Caco-2 (cell line): ENCODE results near the gene VKORC1. TPM values are rescaled to one million over a fixed set of nuclear protein-coding genes. Genes with fewer than 3 reads are reported as not detected.

Experiments used
- BruUV-seq: library from RNA; stranded (reverse); fragments of 400-500 nt; replicated peaks from 2 replicates; lab custom pipeline; 2021; lab: Mats Ljungman, UMichigan
- CTCF ChIA-PET: fragments of 300-600 bp; sonication (Branson Sonifier 250); formaldehyde crosslinking; loops from one replicate; lab custom pipeline; 2022; ENCODE audit warnings: antibody characterized with exemption; lab: Charles Lee
- POLR2A ChIA-PET: fragments of 300-600 bp; sonication (Branson Sonifier 250); formaldehyde crosslinking; loops from one replicate; lab custom pipeline; 2022; ENCODE audit warnings: antibody characterized with exemption; lab: Charles Lee
- DNase-seq, 2 experiments: peaks; one replicate each; pipeline versions ENCODE4 v3.0.0 to v3.0.0-alpha.2; 2020 to 2022
- H3K27me3 ChIP-seq: replicated peaks from 2 replicates; pipeline ENCODE4 v1.6.0; 2011; ENCODE audit warnings: low read length; ENCODE audit not compliant: control insufficient read depth, insufficient read depth
- H3K36me3 ChIP-seq: 2 replicates; pipeline ENCODE4 v1.5.1; 2011; ENCODE audit warnings: low read length; ENCODE audit not compliant: control insufficient read depth, insufficient read depth
- H3K4me1 ChIP-seq: fragments of 250-450 bp; sonication (Bioruptor Pico); 2 replicates; pipeline ENCODE4 v1.5.1; 2020; ENCODE audit warnings: mild to moderate bottlenecking
- H3K4me3 ChIP-seq: 2 replicates; pipeline ENCODE4 v1.5.1; 2011; ENCODE audit warnings: low read depth, mild to moderate bottlenecking, control low read depth, low read length
- H3K9me3 ChIP-seq: fragments of 250-450 bp; sonication (Bioruptor Pico); 2 replicates; pipeline ENCODE4 v1.5.1; 2020; ENCODE audit warnings: mild to moderate bottlenecking, moderate library complexity
- H3K27ac Mint-ChIP-seq: one replicate; pipeline ENCODE4 v1.8.0; 2022; ENCODE audit warnings: mixed read lengths; ENCODE audit not compliant: unreplicated experiment
- H3K27me3 Mint-ChIP-seq: one replicate; pipeline ENCODE4 v1.8.0; 2022; ENCODE audit warnings: mixed read lengths; ENCODE audit not compliant: insufficient read depth, unreplicated experiment
- H3K36me3 Mint-ChIP-seq: one replicate; pipeline ENCODE4 v1.8.0; 2022; ENCODE audit warnings: mild to moderate bottlenecking, mixed read lengths; ENCODE audit not compliant: insufficient read depth, unreplicated experiment
- H3K4me1 Mint-ChIP-seq: one replicate; pipeline ENCODE4 v1.8.0; 2022; ENCODE audit warnings: low read depth, mixed read lengths; ENCODE audit not compliant: unreplicated experiment
- H3K4me3 Mint-ChIP-seq: one replicate; pipeline ENCODE4 v1.8.0; 2022; ENCODE audit warnings: mild to moderate bottlenecking, moderate library complexity, mixed read lengths; ENCODE audit not compliant: unreplicated experiment
- H3K9me3 Mint-ChIP-seq: one replicate; pipeline ENCODE4 v1.8.0; 2022; ENCODE audit warnings: mixed read lengths; ENCODE audit not compliant: unreplicated experiment
- intact Hi-C: fragments of 100-400 bp; cut with micrococcal nuclease; formaldehyde crosslinking; loops from one replicate; pipeline ENCODE4 v1.10.0; 2022; ENCODE audit not compliant: unreplicated experiment
- total RNA-seq: library from RNA; stranded (reverse); gene quantifications from 2 replicates; pipeline ENCODE4 v1.2.3, GENCODE V29; 2022
- TF ChIP-seq, protein P1 (sequence below), 2 experiments: fragments of 200-600 bp in 1 of 2; IDR thresholded peaks; 1 replicate in 1 of 2; 2 replicates in 1 of 2; pipeline versions ENCODE4 v1.5.1 to v1.8.0; 2011 to 2022; ENCODE audit warnings: antibody characterized with exemption in 1 of 2, control low read depth in 1 of 2, inconsistent platforms in 1 of 2, low read depth in 1 of 2, low read length in 1 of 2, mild to moderate bottlenecking in 1 of 2, moderate library complexity in 1 of 2; ENCODE audit not compliant: insufficient read depth in 1 of 2, severe bottlenecking in 1 of 2, unreplicated experiment in 1 of 2

The VKORC1 gene
- total RNA-seq, 1 experiment from 2014 or later: 61.3 TPM

DNA sequence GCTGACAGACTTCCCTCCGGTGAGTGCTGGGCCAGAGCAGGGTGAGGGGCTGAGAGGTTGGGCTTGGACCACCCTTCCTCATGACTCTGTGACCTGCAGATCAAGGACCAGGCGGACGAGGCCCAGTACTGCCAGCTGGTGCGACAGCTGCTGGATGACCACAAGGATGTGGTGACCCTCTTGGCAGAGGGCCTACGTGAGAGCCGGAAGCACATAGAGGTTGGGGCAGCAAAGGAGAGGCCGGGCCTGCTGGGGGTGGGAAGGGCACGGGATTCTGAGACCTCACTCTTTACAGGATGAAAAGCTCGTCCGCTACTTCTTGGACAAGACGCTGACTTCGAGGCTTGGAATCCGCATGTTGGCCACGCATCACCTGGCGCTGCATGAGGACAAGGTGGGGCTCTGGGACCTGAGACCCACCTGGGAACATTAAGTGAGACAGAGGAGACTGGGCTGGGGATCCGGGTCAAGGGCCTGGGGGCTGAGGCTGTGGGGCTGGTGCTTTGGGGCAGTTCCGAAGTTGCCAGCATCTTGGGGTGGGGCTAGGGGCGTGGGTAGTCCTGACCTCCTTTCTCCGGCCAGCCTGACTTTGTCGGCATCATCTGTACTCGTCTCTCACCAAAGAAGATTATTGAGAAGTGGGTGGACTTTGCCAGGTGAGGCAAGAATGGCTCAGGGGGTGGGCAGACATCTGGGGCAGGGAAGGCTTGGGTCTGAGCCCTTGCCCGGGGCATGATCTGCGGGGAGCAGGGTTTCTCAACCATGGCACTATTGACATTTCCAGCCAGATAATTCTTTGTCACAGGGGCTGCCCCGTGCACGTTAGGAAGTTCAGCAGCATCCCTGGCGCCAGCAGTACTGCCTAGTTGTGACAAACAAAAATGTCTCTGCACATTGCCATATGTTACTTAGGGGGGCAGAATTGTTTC, 15.8 kb upstream of the VKORC1 start:
- Histone ChIP-seq H3K4me3 (no peak overlapping the region), H3K9me3 (no peaks in the 10 kb centered on the region), H3K27me3 (no peaks in the 10 kb centered on the region), H3K4me1 (peaks cover 16% of the 10 kb centered on the region), H3K36me3 (no peaks in the 10 kb centered on the region)
- POLR2A ChIA-PET: no interaction called here
- H3K36me3 Mint-ChIP-seq: peaks cover 13% of the 10 kb centered on the region
- TF ChIP-seq, protein P1, sequence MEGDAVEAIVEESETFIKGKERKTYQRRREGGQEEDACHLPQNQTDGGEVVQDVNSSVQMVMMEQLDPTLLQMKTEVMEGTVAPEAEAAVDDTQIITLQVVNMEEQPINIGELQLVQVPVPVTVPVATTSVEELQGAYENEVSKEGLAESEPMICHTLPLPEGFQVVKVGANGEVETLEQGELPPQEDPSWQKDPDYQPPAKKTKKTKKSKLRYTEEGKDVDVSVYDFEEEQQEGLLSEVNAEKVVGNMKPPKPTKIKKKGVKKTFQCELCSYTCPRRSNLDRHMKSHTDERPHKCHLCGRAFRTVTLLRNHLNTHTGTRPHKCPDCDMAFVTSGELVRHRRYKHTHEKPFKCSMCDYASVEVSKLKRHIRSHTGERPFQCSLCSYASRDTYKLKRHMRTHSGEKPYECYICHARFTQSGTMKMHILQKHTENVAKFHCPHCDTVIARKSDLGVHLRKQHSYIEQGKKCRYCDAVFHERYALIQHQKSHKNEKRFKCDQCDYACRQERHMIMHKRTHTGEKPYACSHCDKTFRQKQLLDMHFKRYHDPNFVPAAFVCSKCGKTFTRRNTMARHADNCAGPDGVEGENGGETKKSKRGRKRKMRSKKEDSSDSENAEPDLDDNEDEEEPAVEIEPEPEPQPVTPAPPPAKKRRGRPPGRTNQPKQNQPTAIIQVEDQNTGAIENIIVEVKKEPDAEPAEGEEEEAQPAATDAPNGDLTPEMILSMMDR (IDR thresholded peaks at IDR 0.05; ENCODE audit: insufficient read depth in 1 of 2, low read depth in 1 of 2, low read length in 1 of 2, severe bottlenecking in 1 of 2, unreplicated experiment in 1 of 2): no peak
- DNase-seq: no peak
- intact Hi-C loops: no loop called here
- H3K27ac Mint-ChIP-seq: peak overlapping the region; percentile 59
- H3K9me3 Mint-ChIP-seq: no peaks in the 10 kb centered on the region
- H3K27me3 Mint-ChIP-seq: no peaks in the 10 kb centered on the region
- CTCF ChIA-PET: interaction anchor here (0.6 kb wide), 1 partner anchor 36 kb away, joined by 3 read pairs; the partner anchor contains the start of genes ZNF646 and ZNF668
- peak overlapping the region; percentile 79 for H3K4me3 Mint-ChIP-seq
- BruUV-seq: no TSS peak
- peaks cover 12% of the 10 kb centered on the region for H3K4me1 Mint-ChIP-seq

- no peaks in the 10 kb centered on the region for H3K36me3 ChIP-seq
- no peaks in the 10 kb centered on the region for H3K9me3 ChIP-seq
- no TSS peak for BruUV-seq
- H3K27me3 ChIP-seq: no peaks in the 10 kb centered on the region
- peaks cover 12% of the 10 kb centered on the region for H3K4me1 Mint-ChIP-seq
- H3K4me3 Mint-ChIP-seq: peak overlapping the region; percentile 79
- ChIA-PET CTCF (interaction anchor here (0.6 kb wide), 1 partner anchor 36 kb away, joined by 3 read pairs; the partner anchor contains the start of genes ZNF646 and ZNF668), POLR2A (no interaction called here)
- DNase-seq: no peak
- H3K4me3 ChIP-seq: no peak overlapping the region
- peak overlapping the region; percentile 59 for H3K27ac Mint-ChIP-seq
- no peaks in the 10 kb centered on the region for H3K9me3 Mint-ChIP-seq
- intact Hi-C loops: loop anchor here (5.0 kb wide), 1 partner anchor 33 kb away; no protein-coding TSS in a partner anchor
- TF ChIP-seq, protein P1 (IDR thresholded peaks at IDR 0.05; ENCODE audit: insufficient read depth in 1 of 2, low read depth in 1 of 2, low read length in 1 of 2, severe bottlenecking in 1 of 2, unreplicated experiment in 1 of 2): no peak
- H3K27me3 Mint-ChIP-seq: no peaks in the 10 kb centered on the region
- peaks cover 15% of the 10 kb centered on the region for H3K4me1 ChIP-seq
- peaks cover 13% of the 10 kb centered on the region for H3K36me3 Mint-ChIP-seq
Observed at GRCh38 chr16:31109622-31110021, 15.0 kb upstream of the VKORC1 start.

DNA sequence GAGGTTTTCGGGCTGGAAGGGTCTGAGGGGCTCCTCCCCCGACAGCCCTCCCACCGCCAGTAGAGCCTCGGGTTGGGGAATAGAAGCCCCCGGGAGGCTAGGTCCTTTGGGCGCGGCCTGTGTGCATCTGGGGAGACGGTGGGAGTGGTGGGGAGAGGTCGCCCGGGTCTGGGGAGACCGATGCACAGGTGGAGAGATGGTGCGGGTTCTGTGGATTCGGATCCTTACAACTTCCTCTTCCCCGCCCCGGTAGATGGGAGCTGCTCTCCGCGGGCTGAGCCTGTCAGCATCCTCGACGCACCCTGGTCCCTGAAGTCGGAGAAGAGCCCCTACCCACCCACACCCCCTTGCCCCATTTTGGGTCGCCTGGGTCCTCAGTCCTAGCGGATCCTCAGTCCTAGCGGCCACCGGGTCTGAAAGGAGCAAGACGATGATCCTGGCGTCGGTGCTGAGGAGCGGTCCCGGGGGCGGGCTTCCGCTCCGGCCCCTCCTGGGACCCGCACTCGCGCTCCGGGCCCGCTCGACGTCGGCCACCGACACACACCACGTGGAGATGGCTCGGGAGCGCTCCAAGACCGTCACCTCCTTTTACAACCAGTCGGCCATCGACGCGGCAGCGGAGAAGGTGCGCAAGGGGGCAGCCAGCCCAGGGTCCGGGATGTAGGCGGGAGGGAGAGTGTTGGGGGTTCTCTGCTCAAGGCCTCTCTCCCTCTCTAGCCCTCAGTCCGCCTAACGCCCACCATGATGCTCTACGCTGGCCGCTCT, 14.4 kb upstream of the VKORC1 start:
- Histone ChIP-seq H3K27me3 (no peaks in the 10 kb centered on the region), H3K9me3 (no peaks in the 10 kb centered on the region), H3K4me1 (peaks cover 8% of the 10 kb centered on the region), H3K36me3 (no peaks in the 10 kb centered on the region), H3K4me3 (peak overlapping the region; percentile 97)
- Mint-ChIP-seq H3K36me3 (peaks cover 13% of the 10 kb centered on the region), H3K4me1 (peaks cover 12% of the 10 kb centered on the region), H3K27ac (peak overlapping the region; percentile 59), H3K4me3 (peak overlapping the region; percentile 79), H3K9me3 (no peaks in the 10 kb centered on the region), H3K27me3 (no peaks in the 10 kb centered on the region)
- TF ChIP-seq, protein P1 (IDR thresholded peaks at IDR 0.05; ENCODE audit: insufficient read depth in 1 of 2, low read depth in 1 of 2, low read length in 1 of 2, severe bottlenecking in 1 of 2, unreplicated experiment in 1 of 2): no peak
- TSS peak; percentile 29 for BruUV-seq
- intact Hi-C loops: loop anchor here (5.0 kb wide), 1 partner anchor 33 kb away; no protein-coding TSS in a partner anchor
- POLR2A ChIA-PET: no interaction called here
- DNase-seq: no peak
- CTCF ChIA-PET: no interaction called here
